HG02840 (cell line): ENCODE results near the gene BMP8A.
"Not testable (repeated sequence)": the region's sequence is repeated elsewhere in the genome, so short reads cannot be mapped to it uniquely, and the experiment has no call there.

Source experiments
- ATAC-seq: cut with Tn5 transposase; IDR thresholded peaks from one replicate; pipeline ENCODE4 v1.9.1; 2021; ENCODE audit warnings: mild to moderate bottlenecking, moderate library complexity, moderate number of reproducible peaks; ENCODE audit not compliant: unreplicated experiment, low FRiP score

BMP8A gene

GRCh38 chr1:39500862-39501389 lies 9.5 kb downstream of the BMP8A start:
- ATAC-seq = no peak

DNA sequence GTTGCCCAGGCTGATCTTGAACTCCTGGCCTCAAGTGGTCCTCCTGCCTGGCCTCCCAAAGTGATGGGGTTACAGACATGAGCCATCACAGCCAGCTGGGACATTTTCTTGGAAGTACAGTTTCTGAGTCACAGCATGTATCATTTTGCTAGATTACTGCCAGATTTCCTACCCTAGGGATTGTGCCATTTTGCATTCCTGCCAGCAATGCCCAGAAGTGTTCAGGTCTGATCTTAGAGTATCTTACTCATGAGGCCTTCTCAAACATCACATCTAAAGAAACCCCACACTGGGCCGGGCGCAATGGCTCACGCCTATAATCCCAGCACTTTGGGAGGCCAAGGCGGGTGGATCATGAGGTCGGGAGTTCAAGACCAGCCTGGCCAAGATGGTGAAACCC lies 10.2 kb downstream of the BMP8A start:
- ATAC-seq = no peak

- not testable (repeated sequence) for ATAC-seq
Observed at GRCh38 chr1:39504436-39504835, 13.0 kb downstream of the BMP8A start.

DNA sequence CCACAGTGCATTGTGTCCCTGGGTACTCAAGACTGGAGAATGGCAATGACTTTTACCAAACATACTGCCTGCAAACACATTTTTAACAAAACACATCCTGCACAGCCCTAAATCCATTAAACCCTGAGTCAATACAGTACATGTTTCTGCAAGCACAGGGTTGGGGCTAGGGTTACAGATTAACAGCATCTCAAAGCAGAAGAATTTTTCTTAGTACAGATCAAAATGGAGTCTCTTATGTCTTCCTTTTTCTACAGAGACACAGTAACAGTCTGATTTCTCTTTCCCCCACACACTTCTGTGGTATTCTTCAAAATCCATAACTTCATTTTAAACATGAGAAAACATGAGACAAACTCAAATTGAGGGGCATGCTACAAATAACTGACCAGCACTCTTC lies 13.9 kb downstream of the BMP8A start:
- no peak for ATAC-seq

GRCh38 chr1:39507230-39507928 lies 15.9 kb downstream of the BMP8A start:
- no peak for ATAC-seq

DNA sequence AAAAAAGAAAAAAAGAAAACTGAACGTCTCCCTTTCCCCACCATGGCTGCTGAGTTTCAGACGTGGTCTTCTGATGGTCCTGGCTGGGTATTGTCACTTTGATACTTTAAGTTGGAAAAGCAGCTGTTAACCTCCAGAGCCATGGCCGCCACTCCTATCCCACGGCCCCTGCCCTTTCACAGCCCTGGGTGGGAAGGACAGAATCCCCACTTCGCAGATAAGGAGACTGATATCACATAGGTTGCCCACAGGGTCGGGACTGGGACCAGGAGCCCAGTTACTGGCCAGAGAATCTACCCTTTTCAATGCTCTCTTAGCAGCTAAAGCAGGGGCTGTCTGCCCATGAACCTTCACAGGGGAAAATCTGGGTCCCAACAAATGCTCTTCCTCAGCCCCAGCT lies 16.8 kb downstream of the BMP8A start:
- no peak for ATAC-seq

GRCh38 chr1:39508857-39509305 lies 17.4 kb downstream of the BMP8A start:
- ATAC-seq = no peak

GRCh38 chr1:39509360-39510009 lies 18.0 kb downstream of the BMP8A start:
- no peak for ATAC-seq

DNA sequence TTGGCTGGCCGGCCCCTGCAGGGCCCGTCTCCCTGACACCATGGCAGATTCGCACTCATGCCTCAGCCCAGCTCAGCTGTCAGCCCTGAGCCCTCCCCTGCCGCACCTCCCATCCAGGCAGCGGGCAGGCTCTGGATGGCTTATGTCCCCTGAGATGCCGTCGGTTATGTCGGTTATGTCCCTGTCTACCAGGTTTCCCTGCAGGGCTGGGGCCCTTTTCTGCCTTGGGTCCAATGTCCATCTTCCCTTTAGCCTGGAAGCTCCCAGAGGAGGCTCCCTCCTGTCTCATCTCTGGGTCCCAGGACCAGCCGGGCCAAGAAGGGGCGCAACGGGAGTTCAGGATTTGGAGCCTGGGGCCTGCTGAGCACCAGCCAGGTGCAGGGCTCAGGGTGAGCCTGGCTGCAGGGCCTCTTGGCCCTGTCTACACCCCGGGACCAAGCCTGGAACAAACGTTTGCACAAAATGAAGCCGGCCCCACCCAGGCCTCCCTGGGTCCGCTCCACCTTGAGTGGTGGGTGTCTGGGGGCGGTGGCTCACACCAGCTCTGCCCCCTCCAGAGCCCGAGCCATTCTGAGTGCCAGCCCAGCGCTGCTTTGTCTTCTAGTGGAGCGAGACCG lies 19.2 kb downstream of the BMP8A start:
- ATAC-seq = not testable (repeated sequence)

DNA sequence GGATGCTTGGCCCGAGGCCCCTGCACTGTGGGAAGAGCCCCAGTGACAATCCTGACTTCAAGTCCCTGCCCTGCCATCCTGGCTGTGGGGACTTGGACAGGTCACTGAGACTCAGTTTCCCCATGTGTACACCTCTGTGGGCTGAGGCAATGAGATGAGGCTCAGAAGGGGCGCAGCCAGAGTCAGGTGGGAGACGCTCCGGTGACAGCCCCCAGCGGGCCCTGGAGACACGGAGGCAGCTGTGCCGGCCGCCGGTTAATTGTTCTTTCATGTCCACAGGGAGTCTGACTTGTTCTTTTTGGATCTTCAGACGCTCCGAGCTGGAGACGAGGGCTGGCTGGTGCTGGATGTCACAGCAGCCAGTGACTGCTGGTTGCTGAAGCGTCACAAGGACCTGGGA lies 20.0 kb downstream of the BMP8A start:
- not testable (repeated sequence) for ATAC-seq

GRCh38 chr1:39512234-39512847 lies 20.9 kb downstream of the BMP8A start:
- not testable (repeated sequence) for ATAC-seq

GRCh38 chr1:39514710-39515124 lies 23.3 kb downstream of the BMP8A start:
- not testable (repeated sequence) for ATAC-seq

DNA sequence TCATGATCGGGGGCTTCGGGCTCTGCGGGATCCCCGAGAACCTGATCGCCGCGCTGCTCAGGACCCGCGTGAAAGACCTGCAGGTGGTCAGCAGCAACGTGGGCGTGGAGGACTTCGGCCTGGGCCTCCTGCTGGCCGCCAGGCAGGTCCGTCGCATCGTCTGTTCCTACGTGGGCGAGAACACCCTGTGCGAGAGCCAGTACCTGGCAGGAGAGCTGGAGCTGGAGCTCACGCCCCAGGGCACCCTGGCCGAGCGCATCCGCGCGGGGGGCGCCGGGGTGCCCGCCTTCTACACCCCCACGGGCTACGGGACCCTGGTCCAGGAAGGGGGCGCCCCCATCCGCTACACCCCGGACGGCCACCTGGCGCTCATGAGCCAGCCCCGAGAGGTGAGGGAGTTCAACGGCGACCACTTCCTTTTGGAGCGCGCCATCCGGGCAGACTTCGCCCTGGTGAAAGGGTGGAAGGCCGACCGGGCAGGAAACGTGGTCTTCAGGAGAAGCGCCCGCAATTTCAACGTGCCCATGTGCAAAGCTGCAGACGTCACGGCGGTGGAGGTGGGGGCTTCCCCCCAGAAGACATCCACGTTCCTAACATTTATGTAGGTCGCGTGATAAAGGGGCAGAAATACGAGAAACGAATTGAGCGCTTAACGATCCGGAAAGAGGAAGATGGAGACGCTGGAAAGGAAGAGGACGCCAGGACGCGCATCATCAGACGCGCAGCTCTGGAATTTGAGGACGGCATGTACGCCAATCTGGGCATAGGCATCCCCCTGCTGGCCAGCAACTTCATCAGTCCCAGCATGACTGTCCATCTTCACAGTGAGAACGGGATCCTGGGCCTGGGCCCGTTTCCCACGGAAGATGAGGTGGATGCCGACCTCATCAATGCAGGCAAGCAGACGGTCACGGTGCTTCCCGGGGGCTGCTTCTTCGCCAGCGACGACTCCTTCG lies 24.0 kb downstream of the BMP8A start:
- ATAC-seq = not testable (repeated sequence)

GRCh38 chr1:39516841-39517240 lies 25.4 kb downstream of the BMP8A start:
- ATAC-seq = not testable (repeated sequence)

DNA sequence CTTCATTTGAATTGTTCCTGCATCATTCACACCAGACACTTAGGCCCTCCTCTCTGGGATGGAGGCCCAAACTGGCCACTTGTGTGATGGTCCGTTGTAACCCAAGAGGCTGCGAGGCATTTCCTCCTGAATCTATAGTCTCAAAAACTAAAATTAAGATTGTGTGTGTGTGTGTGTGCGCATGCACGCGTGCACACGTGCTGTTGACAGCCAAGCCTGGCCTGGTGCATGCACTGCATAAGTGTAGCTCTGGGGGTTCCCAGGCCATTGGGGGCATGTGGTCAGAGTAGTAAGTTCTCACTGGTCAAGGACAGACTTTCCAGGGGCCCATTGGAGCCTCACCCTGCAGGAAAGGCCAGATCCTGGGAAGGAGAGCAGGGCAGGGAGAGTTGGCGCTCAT lies 26.5 kb downstream of the BMP8A start:
- ATAC-seq = not testable (repeated sequence)

DNA sequence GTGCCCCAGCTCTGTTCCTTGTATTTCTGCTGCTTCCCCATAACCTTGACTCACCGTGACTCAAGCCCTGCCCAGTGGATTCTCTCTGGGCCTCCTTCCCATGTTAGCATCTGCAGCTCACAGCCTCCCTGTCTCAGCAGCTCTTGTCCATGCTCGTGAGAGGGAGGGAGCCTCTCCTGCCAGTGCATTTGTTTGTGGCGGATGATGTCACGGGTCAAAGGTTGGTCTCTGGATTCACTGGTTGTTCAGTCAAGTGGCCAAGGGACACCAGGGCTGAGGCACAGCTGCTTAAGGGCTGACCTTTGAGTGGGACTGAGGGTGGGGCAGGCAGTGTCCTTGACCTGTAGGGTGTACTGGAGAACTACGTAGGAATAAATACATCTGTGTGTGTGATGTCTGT lies 27.9 kb downstream of the BMP8A start:
- ATAC-seq = not testable (repeated sequence)

DNA sequence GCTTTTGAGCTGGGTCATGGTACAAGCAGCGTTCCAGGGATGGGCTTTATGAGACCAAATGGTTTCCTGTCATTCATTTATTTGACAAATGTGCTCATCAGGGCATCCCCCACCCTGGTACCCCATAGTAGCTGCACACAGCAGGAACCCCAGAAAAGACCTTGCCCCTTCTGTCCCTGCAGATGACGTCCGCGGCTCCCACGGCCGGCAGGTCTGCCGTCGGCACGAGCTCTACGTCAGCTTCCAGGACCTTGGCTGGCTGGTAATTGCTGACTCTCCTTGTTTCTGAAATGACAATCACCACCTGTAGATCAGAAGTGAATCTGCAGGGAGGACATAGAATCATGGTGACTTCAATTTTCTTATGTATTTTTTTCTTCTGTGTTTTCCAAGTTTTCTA lies 30.8 kb downstream of the BMP8A start:
- not testable (repeated sequence) for ATAC-seq

DNA sequence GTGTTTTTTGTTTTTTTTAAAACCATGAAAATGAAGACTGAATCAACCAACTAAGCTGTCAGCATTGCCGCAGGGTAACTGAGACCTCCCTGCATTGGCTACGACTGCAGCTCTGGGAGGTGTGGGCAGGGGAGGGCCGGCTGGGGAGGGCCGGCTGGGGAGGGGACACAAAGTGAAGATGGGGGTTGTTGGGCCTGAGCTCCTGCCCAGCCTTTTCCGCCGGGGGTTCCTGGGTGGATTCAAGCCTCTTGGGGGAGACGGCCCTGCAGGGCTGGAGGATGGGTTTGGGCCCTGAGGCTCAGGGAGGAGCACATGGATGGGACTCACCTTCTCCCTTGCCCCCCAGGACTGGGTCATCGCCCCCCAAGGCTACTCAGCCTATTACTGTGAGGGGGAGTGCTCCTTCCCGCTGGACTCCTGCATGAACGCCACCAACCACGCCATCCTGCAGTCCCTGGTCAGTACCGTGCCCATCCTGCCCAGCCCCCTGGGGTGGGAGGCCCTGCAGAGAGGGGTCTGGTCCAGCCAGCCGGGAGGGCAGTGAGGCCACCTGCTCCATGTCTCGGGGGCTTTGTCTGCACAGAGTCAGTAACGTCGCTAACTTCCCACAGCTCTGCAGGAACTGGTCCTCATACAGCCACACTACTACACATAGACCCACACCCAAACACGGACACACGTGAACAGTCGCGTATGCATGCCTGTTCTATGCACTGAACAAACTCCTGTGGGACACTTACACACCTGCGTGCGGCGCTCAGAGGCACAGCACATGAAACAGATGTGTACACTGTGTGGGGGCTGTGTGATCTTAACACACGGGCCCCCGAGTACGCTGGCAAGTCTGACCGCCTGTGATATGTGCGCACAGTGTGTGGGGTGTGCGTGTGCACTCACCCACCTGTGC lies 31.5 kb downstream of the BMP8A start:
- no peak for ATAC-seq

GRCh38 chr1:39524171-39524570 lies 32.7 kb downstream of the BMP8A start:
- no peak for ATAC-seq
